Measurements from ENCODE around the gene MECP2.

- no peak for TF ChIP-seq CTCF (IDR thresholded peaks at IDR 0.05)
- no peak for TF ChIP-seq EZH2 (IDR thresholded peaks at IDR 0.05)
These were observed 57.2 kb downstream of the MECP2 start for GRCh38 chrX:154040307-154040756.

Measured in neural progenitor cell (in vitro differentiated cells).